ENCODE measurements around the gene VWA7.
"Not testable (repeated sequence)": the region's sequence is repeated elsewhere in the genome, so short reads cannot be mapped to it uniquely, and the experiment has no call there.

GRCh38 chr6:31823592-31824196 is 46.6 kb upstream of the VWA7 start:
- TF ChIP-seq CTCF, POLR2A (IDR thresholded peaks at IDR 0.05): not testable (repeated sequence)
